Measurements from ENCODE around the gene ZNF208. TPM values are rescaled to one million over a fixed set of nuclear protein-coding genes. Genes with fewer than 3 reads are reported as not detected.
"Not testable (repeated sequence)": the region's sequence is repeated elsewhere in the genome, so short reads cannot be mapped to it uniquely, and the experiment has no call there.

The ZNF208 gene
- 3.1 TPM for total RNA-seq

DNA sequence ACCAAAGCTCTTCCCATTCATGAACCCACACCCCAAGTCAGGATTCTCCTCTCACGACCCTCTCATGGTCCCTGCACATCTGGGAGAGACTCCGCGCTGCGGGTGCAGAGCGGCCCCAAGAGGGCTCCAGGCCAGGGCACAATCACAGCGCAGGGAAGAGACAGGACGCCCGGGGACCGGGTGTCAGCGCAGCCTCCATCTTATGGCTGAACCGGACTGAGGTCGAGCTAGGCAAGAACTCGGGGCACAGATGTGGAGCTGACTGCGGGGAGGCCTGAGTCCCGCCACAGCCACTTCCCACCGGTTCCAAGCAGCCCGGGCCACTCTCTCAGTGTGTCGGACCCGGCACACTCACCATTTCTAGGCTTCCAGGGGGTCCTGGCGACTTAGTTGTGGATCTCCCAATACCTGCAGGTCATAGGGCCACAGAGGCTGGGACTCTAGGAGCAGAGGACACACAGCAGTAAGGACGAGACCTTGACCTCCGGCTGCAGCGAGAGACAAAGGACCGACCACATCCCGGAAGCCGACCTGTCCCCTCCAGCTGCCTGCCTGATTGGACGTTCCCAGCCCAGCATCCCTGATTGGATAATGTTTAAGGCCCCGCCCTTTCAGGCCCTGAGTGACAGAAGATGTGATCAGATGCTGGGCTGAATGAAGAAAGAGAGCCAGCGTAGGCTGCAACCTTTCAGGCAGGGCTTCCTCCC lies at the start of gene ZNF208:
Gene ZNF208 (minus strand): TSS at position 507 of the 707 bp plus-strand sequence. CDS start 149 bp downstream, at position 358.
- peak within 1 kb of the TSS; percentile 15 for H3K4me3 ChIP-seq (ENCODE audit: low read length)
- H3K4me1 ChIP-seq (ENCODE audit: insufficient read depth, low read length); H3K27me3 ChIP-seq (ENCODE audit: insufficient read depth, low read length); H3K9me3 ChIP-seq (ENCODE audit: low read depth, low read length): not testable (repeated sequence)

DNA sequence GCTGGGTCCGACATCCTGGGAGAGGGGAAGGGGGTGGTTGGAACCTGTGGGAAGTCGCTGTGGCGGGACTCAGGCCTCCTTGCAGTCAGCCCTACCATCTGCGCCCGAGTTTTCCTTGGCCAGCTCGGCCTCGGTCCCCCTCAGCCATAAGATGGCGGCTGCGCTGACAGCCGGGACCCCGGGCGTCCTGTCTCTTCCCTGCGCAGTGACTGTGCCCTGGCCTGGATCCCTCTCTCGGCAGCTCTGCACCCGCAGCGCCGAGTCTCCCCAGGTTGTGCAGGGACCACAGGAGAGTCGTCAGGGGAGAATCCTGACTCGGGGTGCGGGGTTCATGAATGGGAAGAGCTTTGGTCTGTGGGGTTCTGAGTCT lies 41.9 kb upstream of the ZNF208 start:
- Histone ChIP-seq H3K27me3 (ENCODE audit: insufficient read depth, low read length) (no peaks in the 10 kb centered on the region), H3K9me3 (ENCODE audit: low read depth, low read length) (no peaks in the 10 kb centered on the region), H3K4me3 (ENCODE audit: low read length) (peak overlapping the region; percentile 59), H3K4me1 (ENCODE audit: insufficient read depth, low read length) (no peaks in the 10 kb centered on the region)

DNA sequence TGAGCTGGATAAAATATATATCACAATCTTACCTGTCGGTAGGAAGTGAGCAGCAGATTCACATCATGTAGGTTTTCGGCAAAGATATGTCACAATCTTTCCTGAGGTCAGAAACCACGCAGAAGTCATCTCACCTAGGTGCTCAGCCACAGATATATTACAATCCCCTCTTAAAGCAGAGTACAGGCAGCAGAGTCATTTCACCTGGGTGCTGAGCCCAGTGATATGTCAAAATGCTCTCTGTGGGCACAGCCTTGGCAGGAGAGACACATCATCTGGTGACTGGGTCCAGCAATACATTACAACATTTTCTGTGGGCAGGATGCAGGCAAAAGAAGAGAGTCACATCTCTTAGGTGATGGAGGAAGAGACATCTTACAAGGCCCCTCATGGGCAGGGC lies 30.4 kb upstream of the ZNF208 start:
- H3K27me3 ChIP-seq (ENCODE audit: insufficient read depth, low read length); H3K4me1 ChIP-seq (ENCODE audit: insufficient read depth, low read length); H3K4me3 ChIP-seq (ENCODE audit: low read length); H3K9me3 ChIP-seq (ENCODE audit: low read depth, low read length): not testable (repeated sequence)

DNA sequence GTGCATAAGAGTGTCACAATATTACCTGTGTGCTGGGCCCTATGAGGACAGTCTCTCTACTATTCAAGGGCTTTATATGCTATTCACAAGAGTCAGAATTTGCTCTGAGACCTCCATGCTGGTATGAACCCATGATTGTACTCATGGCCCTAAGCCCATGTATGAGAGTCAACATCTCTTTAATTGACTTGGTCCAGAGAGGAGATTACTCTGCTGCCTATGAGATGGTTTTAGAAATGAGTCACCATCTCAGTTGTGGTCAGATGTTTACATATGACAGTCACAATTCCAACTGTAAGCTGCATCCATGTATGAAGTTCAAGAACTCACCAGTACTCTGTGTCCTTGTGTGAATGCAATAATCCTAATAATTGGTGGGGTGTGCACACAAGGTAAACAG lies 19.9 kb upstream of the ZNF208 start:
- Histone ChIP-seq H3K4me1 (ENCODE audit: insufficient read depth, low read length) (no peaks in the 10 kb centered on the region), H3K4me3 (ENCODE audit: low read length) (no peak overlapping the region), H3K9me3 (ENCODE audit: low read depth, low read length) (no peaks in the 10 kb centered on the region), H3K27me3 (ENCODE audit: insufficient read depth, low read length) (no peaks in the 10 kb centered on the region)

DNA sequence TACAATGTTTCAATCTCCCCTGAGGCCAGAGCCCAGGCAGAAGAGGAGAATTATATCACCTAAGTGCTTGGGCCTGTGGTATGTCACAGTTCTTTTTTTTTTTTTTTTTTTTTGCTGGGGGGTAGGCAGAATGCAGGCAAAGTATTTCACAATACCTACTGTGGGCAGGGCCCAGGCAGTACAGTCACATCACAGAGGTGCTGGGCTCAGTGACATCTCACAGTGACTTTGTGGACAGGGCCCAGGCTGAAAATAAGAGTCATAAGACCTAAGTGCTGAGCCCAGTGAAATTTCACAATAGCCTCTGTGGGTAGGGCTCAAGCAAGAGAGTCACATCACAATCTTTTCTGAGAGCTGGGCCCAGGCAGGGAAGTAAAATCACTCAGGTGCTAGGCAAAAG lies 15.9 kb upstream of the ZNF208 start:
- Histone ChIP-seq H3K9me3 (ENCODE audit: low read depth, low read length) (no peaks in the 10 kb centered on the region), H3K4me1 (ENCODE audit: insufficient read depth, low read length) (no peaks in the 10 kb centered on the region), H3K4me3 (ENCODE audit: low read length) (no peak overlapping the region), H3K27me3 (ENCODE audit: insufficient read depth, low read length) (no peaks in the 10 kb centered on the region)

DNA sequence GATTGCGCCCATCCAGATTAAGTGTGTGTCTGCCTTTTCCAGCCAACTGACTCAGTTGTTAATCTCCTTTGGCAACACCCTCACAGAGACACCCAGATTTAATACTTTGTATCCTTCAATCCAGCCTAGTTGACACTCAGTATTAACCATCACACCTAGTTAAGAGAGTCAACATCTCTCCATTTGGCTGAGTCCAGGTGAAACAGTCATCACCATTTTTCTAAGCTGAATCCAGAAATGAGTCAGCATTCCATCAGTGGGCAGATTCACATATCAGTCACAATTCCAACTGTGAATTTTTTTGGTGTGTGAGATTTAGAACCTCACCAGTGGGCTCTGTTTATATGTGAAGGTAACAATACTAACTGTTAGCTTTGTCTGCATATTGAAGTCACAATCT lies 14.8 kb upstream of the ZNF208 start:
- H3K9me3 ChIP-seq (ENCODE audit: low read depth, low read length); H3K27me3 ChIP-seq (ENCODE audit: insufficient read depth, low read length); H3K4me3 ChIP-seq (ENCODE audit: low read length); H3K4me1 ChIP-seq (ENCODE audit: insufficient read depth, low read length): not testable (repeated sequence)

DNA sequence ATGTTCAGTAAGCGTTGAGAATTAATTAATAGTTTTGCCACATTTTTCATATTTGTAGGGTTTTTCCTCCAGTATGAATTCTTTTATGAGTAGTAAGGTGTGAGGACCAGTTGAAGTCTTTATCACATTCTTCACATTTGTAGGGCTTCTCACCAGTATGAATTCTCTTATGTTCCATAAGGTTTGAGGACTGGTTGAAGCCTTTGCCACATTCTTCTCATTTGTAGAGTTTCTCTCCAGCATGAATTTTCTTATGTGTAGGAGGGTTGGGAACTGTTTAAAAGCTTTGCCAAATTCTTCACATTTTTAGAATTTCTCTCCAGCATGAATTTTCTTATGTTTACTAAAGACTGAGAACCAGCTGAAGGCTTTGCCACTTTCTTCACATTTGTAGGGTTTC lies 40.3 kb downstream of the ZNF208 start:
- Histone ChIP-seq H3K4me3 (ENCODE audit: low read length) (no peak overlapping the region), H3K4me1 (ENCODE audit: insufficient read depth, low read length) (no peaks in the 10 kb centered on the region), H3K9me3 (ENCODE audit: low read depth, low read length) (peaks cover 95% of the 10 kb centered on the region), H3K27me3 (ENCODE audit: insufficient read depth, low read length) (no peaks in the 10 kb centered on the region)

DNA sequence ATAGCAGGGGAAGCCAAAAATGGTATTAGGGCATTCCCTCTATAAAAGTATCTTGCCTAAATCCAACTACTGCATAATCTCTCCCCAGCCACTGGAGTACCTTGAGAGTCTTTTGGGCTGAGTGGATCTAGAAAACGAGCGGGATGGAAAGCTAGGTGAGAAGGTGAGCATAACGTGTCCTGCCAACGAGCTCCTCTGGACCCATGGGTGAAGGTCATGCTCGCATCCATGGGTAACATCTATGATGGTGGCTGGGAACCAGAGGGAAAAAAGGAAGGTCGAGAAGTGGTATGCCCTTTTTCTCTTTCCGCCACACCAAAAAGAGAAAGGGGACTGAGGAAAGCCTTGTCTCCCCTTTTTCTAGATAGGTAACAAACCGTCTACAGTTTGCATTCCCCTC lies 63.0 kb downstream of the ZNF208 start:
- Histone ChIP-seq H3K9me3 (ENCODE audit: low read depth, low read length) (peaks cover 54% of the 10 kb centered on the region), H3K27me3 (ENCODE audit: insufficient read depth, low read length) (no peaks in the 10 kb centered on the region), H3K4me3 (ENCODE audit: low read length) (no peak overlapping the region), H3K4me1 (ENCODE audit: insufficient read depth, low read length) (no peaks in the 10 kb centered on the region)

DNA sequence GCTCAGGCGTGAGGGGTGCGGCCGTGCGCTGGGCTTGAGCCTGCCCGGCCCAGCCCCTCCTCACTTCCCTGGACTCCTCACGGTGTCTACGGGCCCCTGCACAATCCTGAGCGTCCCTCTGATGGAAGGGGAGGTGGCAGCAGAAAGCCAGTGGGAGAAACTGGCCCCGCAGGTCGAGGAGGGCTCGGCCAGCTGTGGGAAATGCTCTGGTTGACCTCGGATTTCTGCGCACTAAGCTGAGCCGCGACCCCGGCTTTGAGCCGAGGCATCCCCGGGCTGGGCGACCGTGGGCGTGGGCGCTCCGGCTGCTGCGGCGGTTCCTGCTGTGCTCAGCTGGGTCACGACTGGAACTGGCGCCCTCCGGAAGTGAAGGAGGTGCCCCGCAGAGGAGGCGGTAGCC lies 70.1 kb downstream of the ZNF208 start:
- H3K27me3 ChIP-seq (ENCODE audit: insufficient read depth, low read length), result no peaks in the 10 kb centered on the region
- H3K4me3 ChIP-seq (ENCODE audit: low read length), result no peak overlapping the region
- no peaks in the 10 kb centered on the region for H3K4me1 ChIP-seq (ENCODE audit: insufficient read depth, low read length)
- H3K9me3 ChIP-seq (ENCODE audit: low read depth, low read length), result peaks cover 18% of the 10 kb centered on the region

DNA sequence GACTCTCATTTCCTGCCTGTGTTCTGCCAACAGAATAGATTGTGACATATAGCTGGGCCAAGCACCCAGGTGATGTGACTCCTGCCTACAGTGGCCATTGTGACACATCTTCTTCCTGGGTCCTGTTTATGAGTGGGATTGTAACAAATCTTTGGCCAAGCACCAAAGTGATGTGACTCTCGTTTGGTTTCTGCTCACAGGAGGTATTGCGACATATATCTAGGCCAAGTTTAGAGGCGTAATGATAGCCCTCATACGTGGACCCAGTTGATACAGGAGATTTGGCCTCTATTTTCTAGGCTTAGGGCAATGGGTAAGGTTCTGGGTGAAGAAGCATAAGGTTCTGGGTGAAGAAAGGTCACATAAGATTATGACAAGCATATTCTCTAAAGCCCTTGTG lies 76.2 kb downstream of the ZNF208 start:
- no peaks in the 10 kb centered on the region for H3K4me1 ChIP-seq (ENCODE audit: insufficient read depth, low read length)
- H3K27me3 ChIP-seq (ENCODE audit: insufficient read depth, low read length), result no peaks in the 10 kb centered on the region
- H3K9me3 ChIP-seq (ENCODE audit: low read depth, low read length), result peaks cover 14% of the 10 kb centered on the region
- H3K4me3 ChIP-seq (ENCODE audit: low read length), result no peak overlapping the region

DNA sequence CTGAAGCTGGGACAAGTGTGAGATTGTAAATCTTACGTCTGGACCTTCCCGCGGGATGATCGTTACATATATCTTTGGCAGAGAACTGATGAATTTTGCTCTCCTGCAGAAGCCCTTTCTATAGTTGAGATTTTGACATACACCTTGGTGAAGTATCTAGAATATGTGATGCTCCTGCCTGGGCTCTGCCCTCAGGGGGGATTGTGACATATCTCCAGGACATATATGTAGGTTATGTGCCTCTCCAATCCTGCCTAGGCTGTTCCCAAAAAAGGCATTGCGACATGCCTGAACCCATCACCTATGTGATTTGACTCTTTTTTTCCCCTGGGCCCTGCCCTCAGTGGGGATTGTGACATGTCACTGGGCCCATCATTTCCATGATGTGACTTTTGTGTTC lies 76.6 kb downstream of the ZNF208 start:
- Histone ChIP-seq H3K4me3 (ENCODE audit: low read length) (no peak overlapping the region), H3K9me3 (ENCODE audit: low read depth, low read length) (peaks cover 14% of the 10 kb centered on the region), H3K4me1 (ENCODE audit: insufficient read depth, low read length) (no peaks in the 10 kb centered on the region), H3K27me3 (ENCODE audit: insufficient read depth, low read length) (no peaks in the 10 kb centered on the region)

DNA sequence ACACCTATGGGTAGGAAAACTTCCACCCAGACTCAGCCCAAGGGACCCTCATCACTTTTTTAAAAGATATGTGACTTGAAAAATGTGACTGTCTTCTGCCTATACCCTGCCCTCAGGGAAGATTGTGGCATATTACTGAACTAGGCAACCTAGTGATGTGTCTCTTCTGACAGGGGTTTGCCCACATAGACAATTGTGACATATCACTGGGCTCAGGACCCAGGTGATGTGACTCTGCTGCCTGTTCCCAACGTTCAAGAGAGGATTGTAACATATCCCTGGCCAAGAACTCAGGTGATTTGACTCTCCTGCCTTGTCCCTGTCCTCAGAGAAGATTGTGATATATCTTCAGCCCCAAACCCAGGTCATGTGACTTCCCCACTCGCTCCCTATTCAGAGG lies 88.5 kb downstream of the ZNF208 start:
- peaks cover 15% of the 10 kb centered on the region for H3K9me3 ChIP-seq (ENCODE audit: low read depth, low read length)

DNA sequence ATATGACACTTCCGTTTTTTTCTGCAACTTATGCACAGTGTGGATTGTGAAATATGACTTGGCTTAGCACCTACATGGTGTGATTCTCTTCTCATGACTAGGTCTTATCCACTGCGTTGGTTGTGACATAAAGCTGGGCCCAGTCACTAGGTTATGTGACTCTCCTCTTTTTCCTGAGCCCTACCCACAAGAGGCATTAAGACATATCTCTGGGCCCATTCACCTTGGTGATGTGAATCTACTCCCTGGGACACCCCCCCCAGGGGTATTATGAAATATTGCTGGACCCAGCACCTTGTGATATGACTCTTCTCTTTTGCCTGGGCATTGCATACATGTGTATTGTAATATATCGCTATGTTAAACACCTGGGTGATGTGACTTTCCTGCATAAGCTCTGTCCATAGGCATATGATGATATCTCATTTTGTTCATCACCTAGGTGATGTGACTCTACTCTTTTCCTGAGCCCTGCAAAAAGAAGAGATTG lies 89.0 kb downstream of the ZNF208 start:
- Histone ChIP-seq H3K4me3 (ENCODE audit: low read length) (no peak overlapping the region), H3K9me3 (ENCODE audit: low read depth, low read length) (peaks cover 15% of the 10 kb centered on the region), H3K4me1 (ENCODE audit: insufficient read depth, low read length) (no peaks in the 10 kb centered on the region), H3K27me3 (ENCODE audit: insufficient read depth, low read length) (no peaks in the 10 kb centered on the region)

More for the DNA sequence above, 88.5 kb downstream of the ZNF208 start:
- no peak overlapping the region for H3K4me3 ChIP-seq (ENCODE audit: low read length)
- H3K4me1 ChIP-seq (ENCODE audit: insufficient read depth, low read length), result no peaks in the 10 kb centered on the region
- no peaks in the 10 kb centered on the region for H3K27me3 ChIP-seq (ENCODE audit: insufficient read depth, low read length)

DNA sequence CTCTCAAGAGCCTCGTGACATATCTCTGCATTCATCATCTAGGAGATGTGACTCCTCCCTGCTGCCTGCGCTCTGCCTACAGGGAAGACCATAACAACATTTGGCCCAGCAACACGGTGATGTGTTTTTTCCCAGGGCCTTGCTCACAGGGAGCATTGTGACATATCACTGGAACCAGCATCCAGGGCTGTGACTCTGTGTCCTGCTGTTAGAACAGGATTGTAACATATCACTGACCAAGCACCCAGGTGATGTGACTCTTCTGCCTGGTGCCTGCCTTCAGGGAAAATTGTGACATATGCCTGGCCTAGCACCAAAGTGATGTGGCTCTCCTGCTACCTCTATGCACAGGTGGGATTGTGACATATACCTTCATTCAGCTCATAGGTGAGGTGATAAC lies 95.3 kb downstream of the ZNF208 start:
- no peak overlapping the region for H3K4me3 ChIP-seq (ENCODE audit: low read length)
- H3K4me1 ChIP-seq (ENCODE audit: insufficient read depth, low read length), result no peaks in the 10 kb centered on the region

DNA sequence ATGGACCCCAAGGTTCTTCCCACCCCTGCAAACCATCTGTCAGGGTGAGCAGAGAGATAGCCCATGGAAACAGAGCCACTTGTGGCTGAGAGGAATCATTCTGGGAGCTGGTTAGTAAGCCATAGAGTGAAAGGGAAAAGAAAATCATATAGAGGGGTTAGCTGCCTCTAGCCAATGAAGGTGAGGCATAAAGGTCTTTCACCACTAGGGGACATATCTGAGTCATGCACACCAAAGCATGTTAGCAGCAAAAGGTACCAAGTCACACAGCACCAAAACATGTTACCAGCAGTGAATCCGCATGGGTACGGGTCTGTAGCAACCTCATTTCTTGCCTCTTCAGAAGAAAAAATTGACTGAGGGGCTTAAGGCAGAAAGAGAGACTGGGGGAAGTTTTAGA lies 98.1 kb downstream of the ZNF208 start:
- H3K27me3 ChIP-seq (ENCODE audit: insufficient read depth, low read length), result no peaks in the 10 kb centered on the region

More for the DNA sequence above, 95.3 kb downstream of the ZNF208 start:
- H3K27me3 ChIP-seq (ENCODE audit: insufficient read depth, low read length), result no peaks in the 10 kb centered on the region
- peaks cover 5% of the 10 kb centered on the region for H3K9me3 ChIP-seq (ENCODE audit: low read depth, low read length)

DNA sequence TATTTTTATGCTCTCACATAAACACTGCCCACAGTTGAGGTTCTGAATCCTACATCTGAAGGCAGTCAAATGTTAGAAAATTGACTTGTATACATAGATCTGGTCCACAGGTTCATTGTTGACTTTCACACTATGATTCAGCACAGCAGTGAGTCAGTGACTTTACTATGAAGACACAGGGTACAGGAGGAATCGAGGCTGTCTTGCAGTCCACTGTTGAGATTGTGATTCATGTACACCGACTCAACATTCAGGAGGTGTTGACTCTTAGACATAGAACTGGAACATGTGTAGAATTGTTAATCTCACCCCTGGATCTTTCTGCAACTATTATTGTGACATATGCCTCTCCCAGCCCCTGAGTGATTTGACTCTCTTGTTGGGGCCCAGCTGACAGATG lies 100.4 kb downstream of the ZNF208 start:
- H3K27me3 ChIP-seq (ENCODE audit: insufficient read depth, low read length), result no peaks in the 10 kb centered on the region
- H3K4me3 ChIP-seq (ENCODE audit: low read length), result no peak overlapping the region
- H3K9me3 ChIP-seq (ENCODE audit: low read depth, low read length), result peaks cover 7% of the 10 kb centered on the region
- no peaks in the 10 kb centered on the region for H3K4me1 ChIP-seq (ENCODE audit: insufficient read depth, low read length)

More for the DNA sequence above, 98.1 kb downstream of the ZNF208 start:
- H3K4me1 ChIP-seq (ENCODE audit: insufficient read depth, low read length), result no peaks in the 10 kb centered on the region
- peaks cover 5% of the 10 kb centered on the region for H3K9me3 ChIP-seq (ENCODE audit: low read depth, low read length)
- no peak overlapping the region for H3K4me3 ChIP-seq (ENCODE audit: low read length)

All from mononuclear cell (primary cell).